ENCODE results near the gene CMBL.
"Not testable (repeated sequence)": the region's sequence is repeated elsewhere in the genome, so short reads cannot be mapped to it uniquely, and the experiment has no call there.

Gene CMBL

GRCh38 chr5:10283927-10284635, 23.6 kb downstream of the CMBL start:
- peak; percentile 89 for DNase-seq

- no peak for DNase-seq
Observed at GRCh38 chr5:10279925-10280720, 27.6 kb downstream of the CMBL start.

GRCh38 chr5:10279328-10279727, 28.4 kb downstream of the CMBL start:
- DNase-seq = no peak

GRCh38 chr5:10278658-10279279, 28.9 kb downstream of the CMBL start:
- no peak for DNase-seq

- DNase-seq = no peak
Observed at GRCh38 chr5:10277773-10278630, 29.7 kb downstream of the CMBL start.

GRCh38 chr5:10276691-10277090, 31.0 kb downstream of the CMBL start:
- DNase-seq = no peak

GRCh38 chr5:10275991-10276390, 31.7 kb downstream of the CMBL start:
- DNase-seq = no peak

- DNase-seq = no peak
Observed at GRCh38 chr5:10275460-10275859, 32.2 kb downstream of the CMBL start.

- DNase-seq = not testable (repeated sequence)
Observed at GRCh38 chr5:10272875-10273209, 34.9 kb downstream of the CMBL start.

- DNase-seq = no peak
Observed at GRCh38 chr5:10272053-10272874, 35.4 kb downstream of the CMBL start.

- no peak for DNase-seq
Observed at GRCh38 chr5:10268100-10268499, 39.6 kb downstream of the CMBL start.

GRCh38 chr5:10266839-10267238, 40.9 kb downstream of the CMBL start:
- no peak for DNase-seq

GRCh38 chr5:10266137-10266536, 41.6 kb downstream of the CMBL start:
- no peak for DNase-seq

- no peak for DNase-seq
Observed at GRCh38 chr5:10265245-10266109, 42.2 kb downstream of the CMBL start.

- DNase-seq = no peak
Observed at GRCh38 chr5:10264604-10265003, 43.1 kb downstream of the CMBL start.

GRCh38 chr5:10262995-10263394, 44.7 kb downstream of the CMBL start:
- DNase-seq = no peak

- no peak for DNase-seq
Observed at GRCh38 chr5:10262121-10262774, 45.5 kb downstream of the CMBL start.

- no peak for DNase-seq
Observed at GRCh38 chr5:10261065-10261464, 46.6 kb downstream of the CMBL start.

GRCh38 chr5:10259899-10260298, 47.8 kb downstream of the CMBL start:
- no peak for DNase-seq

- no peak for DNase-seq
Observed at GRCh38 chr5:10257870-10258269, 49.8 kb downstream of the CMBL start.

- no peak for DNase-seq
Observed at GRCh38 chr5:10254686-10255085, 53.0 kb downstream of the CMBL start.

Data from activated CD4-positive, alpha-beta T cell treated with anti-CD3 and anti-CD28 coated beads for 48 hours (primary cell).